A172 (cell line): ENCODE results near the gene DLD. TPM values are rescaled to one million over a fixed set of nuclear protein-coding genes. Genes with fewer than 3 reads are reported as not detected.

ENCODE experiments used
- total RNA-seq: library from RNA; depleted of rRNA; stranded (reverse); fragments of >200 nt; shearing (Covaris generic); gene quantifications from 2 replicates; pipeline ENCODE4 v1.2.3, GENCODE V29; 2014; rRNA removed

DLD gene
- total RNA-seq, 1 experiment from 2014 or later, result 363 TPM

Other genes starting within 250 kb of the DLD start
- gene SLC26A4, start 230.4 kb upstream of the DLD start, total RNA-seq, result 0.02 TPM in 1 of 2 replicates, not detected in the other
- 33.5 and 47.6 TPM in 2 replicates for gene CBLL1, start 147.0 kb upstream of the DLD start, total RNA-seq
- gene SLC26A3, start 88.0 kb upstream of the DLD start, total RNA-seq, result not detected in 2 replicates
- gene LAMB1, start 112.0 kb downstream of the DLD start, total RNA-seq, result 133 and 151 TPM in 2 replicates
- gene LAMB4, start 239.2 kb downstream of the DLD start, total RNA-seq, result 0.19 TPM in 1 of 2 replicates, not detected in the other